ENCODE results near the gene EXOSC10.

Gene EXOSC10

GRCh38 chr1:11143401-11143800 lies 43.7 kb upstream of the EXOSC10 start:
- Mint-ChIP-seq H3K9me3 (no peaks in the 10 kb centered on the region), H3K4me1 (peaks cover 22% of the 10 kb centered on the region), H3K27me3 (ENCODE audit: low read depth) (no peaks in the 10 kb centered on the region), H3K27ac (peak overlapping the region in 1 of 3 experiments; percentile 20), H3K36me3 (ENCODE audit: low read depth) (peaks cover 55% of the 10 kb centered on the region), H3K4me3 (no peak overlapping the region)
- TF ChIP-seq CTCF (IDR thresholded peaks at IDR 0.05; ENCODE audit: unreplicated experiment in 3 of 3), result no peak

GRCh38 chr1:11142618-11143391 lies 43.1 kb upstream of the EXOSC10 start:
- Mint-ChIP-seq H3K4me3 (no peak overlapping the region), H3K9me3 (no peaks in the 10 kb centered on the region), H3K36me3 (ENCODE audit: low read depth) (peaks cover 52% of the 10 kb centered on the region), H3K4me1 (peaks cover 18% of the 10 kb centered on the region), H3K27me3 (ENCODE audit: low read depth) (no peaks in the 10 kb centered on the region), H3K27ac (peak overlapping the region in 1 of 3 experiments; percentile 20)
- no peak for TF ChIP-seq CTCF (IDR thresholded peaks at IDR 0.05; ENCODE audit: unreplicated experiment in 3 of 3)

DNA sequence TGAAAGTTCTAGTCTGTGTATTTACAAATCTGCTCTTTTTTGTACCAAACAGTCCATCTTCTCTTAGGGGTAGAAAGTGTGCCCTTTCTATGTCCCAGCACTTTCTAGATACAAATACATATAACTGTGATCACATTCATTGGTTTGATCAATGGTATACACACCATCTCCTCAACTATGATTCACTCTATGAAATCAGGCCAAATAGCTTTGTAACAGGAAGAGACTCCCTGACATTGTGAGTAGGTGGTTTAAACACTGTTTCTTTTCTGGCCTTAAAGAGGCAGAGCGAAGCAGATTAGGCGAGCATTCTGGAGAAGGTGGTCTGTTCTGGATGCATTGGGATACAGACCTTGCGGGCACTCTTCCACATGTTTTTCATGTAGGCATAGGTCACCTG lies 39.3 kb upstream of the EXOSC10 start:
- no peak overlapping the region for H3K4me3 Mint-ChIP-seq
- H3K4me1 Mint-ChIP-seq, result peaks cover 22% of the 10 kb centered on the region
- H3K27me3 Mint-ChIP-seq (ENCODE audit: low read depth), result no peaks in the 10 kb centered on the region
- H3K36me3 Mint-ChIP-seq (ENCODE audit: low read depth), result peaks cover 41% of the 10 kb centered on the region
- H3K27ac Mint-ChIP-seq, result peak overlapping the region in 2 of 3 experiments; percentile 81 to 86
- no peak for TF ChIP-seq CTCF (IDR thresholded peaks at IDR 0.05; ENCODE audit: unreplicated experiment in 3 of 3)
- no peaks in the 10 kb centered on the region for H3K9me3 Mint-ChIP-seq

- Mint-ChIP-seq H3K27me3 (ENCODE audit: low read depth) (no peaks in the 10 kb centered on the region), H3K4me3 (no peak overlapping the region)
These were observed 38.4 kb upstream of the EXOSC10 start for GRCh38 chr1:11138029-11138428.

DNA sequence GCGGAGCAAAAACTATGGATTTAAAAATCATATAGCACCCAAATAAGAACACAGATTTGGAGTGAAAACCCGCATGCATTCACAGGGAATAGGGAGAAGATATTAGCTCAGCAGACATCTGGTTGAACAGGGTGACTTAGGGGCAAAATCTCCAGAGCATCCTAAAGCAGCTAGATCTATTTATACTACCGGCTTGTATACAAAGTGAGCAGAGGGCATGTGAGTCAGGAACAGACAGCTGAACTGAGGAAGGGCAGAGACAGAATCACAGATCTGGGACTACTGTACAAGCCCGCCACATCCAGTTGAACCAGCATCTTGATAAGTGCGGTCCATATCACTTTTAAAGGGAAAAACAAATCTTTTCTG lies 35.2 kb upstream of the EXOSC10 start:
- no peak overlapping the region for H3K4me3 Mint-ChIP-seq
- TF ChIP-seq CTCF (IDR thresholded peaks at IDR 0.05; ENCODE audit: unreplicated experiment in 3 of 3), result no peak
- no peaks in the 10 kb centered on the region for H3K9me3 Mint-ChIP-seq
- H3K36me3 Mint-ChIP-seq (ENCODE audit: low read depth), result peaks cover 53% of the 10 kb centered on the region
- H3K4me1 Mint-ChIP-seq, result peaks cover 30% of the 10 kb centered on the region
- peak overlapping the region in 2 of 3 experiments; percentile 8 to 95 for H3K27ac Mint-ChIP-seq
- no peaks in the 10 kb centered on the region for H3K27me3 Mint-ChIP-seq (ENCODE audit: low read depth)

More at GRCh38 chr1:11138029-11138428, 38.4 kb upstream of the EXOSC10 start:
- H3K27ac Mint-ChIP-seq, result peak overlapping the region in 1 of 3 experiments; percentile 86
- H3K4me1 Mint-ChIP-seq, result peaks cover 22% of the 10 kb centered on the region
- no peak for TF ChIP-seq CTCF (IDR thresholded peaks at IDR 0.05; ENCODE audit: unreplicated experiment in 3 of 3)
- no peaks in the 10 kb centered on the region for H3K9me3 Mint-ChIP-seq
- H3K36me3 Mint-ChIP-seq (ENCODE audit: low read depth), result peaks cover 40% of the 10 kb centered on the region

Measured in nephron (organoid).